Measurements from ENCODE around the gene GJA3.

GJA3 gene

DNA sequence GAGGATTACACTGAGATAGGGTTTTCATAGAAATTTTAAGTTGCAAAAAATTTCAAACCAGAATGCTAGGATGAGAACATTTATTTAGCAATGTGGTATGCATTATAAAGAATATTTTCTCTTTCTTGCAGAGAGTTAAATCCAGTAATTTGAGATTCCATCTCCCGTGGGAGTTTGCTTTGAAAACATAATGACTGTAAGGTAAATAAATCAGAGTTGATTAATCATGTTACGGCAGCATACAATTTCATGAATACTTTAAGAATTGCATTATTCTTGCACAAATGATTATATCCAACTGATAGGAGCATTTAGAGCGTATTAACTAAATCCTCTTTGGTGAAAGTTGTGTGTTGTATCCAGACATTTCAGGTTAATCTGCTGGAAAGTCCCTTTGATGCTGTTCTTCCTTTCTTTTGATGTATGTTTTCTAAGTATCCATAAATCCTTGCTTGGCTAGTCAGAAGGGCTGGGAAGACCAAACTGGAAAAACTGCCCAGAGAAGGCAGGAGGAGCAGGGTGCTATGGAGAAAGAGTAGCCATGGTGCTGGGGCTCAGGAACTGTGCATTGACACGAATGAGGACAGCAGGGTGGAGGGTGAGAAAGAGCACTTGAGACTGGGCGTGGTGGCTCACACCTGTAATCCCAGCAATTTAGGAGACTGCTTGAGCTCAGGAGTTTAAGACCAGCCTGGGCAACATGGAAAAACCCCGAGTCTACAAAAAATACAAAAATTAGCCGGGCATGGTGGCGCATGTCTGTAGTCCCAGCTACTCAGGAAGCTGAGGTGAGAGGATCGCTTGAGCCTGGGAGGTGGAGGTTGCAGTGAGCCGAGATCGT, 4.8 kb upstream of the GJA3 start:
- Histone ChIP-seq H2AFZ (ENCODE audit: low read depth) (no peak overlapping the region), H3K4me1 (ENCODE audit: low read depth, poor library complexity, severe bottlenecking) (no peaks in the 10 kb centered on the region), H3K27ac (no peak overlapping the region), H3K27me3 (ENCODE audit: insufficient read depth, low read depth) (no peaks in the 10 kb centered on the region), H4K20me1 (ENCODE audit: insufficient read depth) (no peaks in the 10 kb centered on the region), H3K9ac (no peak overlapping the region), H3K4me3 (IDR thresholded peaks at IDR 0.05; ENCODE audit: insufficient read depth, low read depth, low read length) (no peak overlapping the region), H3K79me2 (ENCODE audit: insufficient read depth, low read depth) (no peaks in the 10 kb centered on the region), H3K36me3 (ENCODE audit: insufficient read depth) (no peaks in the 10 kb centered on the region), H3K4me2 (no peak overlapping the region)
- no peak for TF ChIP-seq CTCF (conservative IDR thresholded peaks at IDR 0.05; ENCODE audit: low read depth, low read length)

GRCh38 chr13:20161951-20162300, 1.1 kb upstream of the GJA3 start:
- H3K9ac ChIP-seq, result no peak overlapping the region
- H3K27me3 ChIP-seq (ENCODE audit: insufficient read depth, low read depth), result no peaks in the 10 kb centered on the region; the same call in 1 of the 2 replicates
- H3K4me3 ChIP-seq (IDR thresholded peaks at IDR 0.05; ENCODE audit: insufficient read depth, low read depth, low read length), result no peak overlapping the region
- no peaks in the 10 kb centered on the region for H3K4me1 ChIP-seq (ENCODE audit: low read depth, poor library complexity, severe bottlenecking)
- no peaks in the 10 kb centered on the region for H3K79me2 ChIP-seq (ENCODE audit: insufficient read depth, low read depth)
- TF ChIP-seq CTCF (conservative IDR thresholded peaks at IDR 0.05; ENCODE audit: low read depth, low read length), result no peak
- H3K36me3 ChIP-seq (ENCODE audit: insufficient read depth), result no peaks in the 10 kb centered on the region
- no peaks in the 10 kb centered on the region for H4K20me1 ChIP-seq (ENCODE audit: insufficient read depth)
- no peak overlapping the region for H3K4me2 ChIP-seq
- no peak overlapping the region for H2AFZ ChIP-seq (ENCODE audit: low read depth)
- no peak overlapping the region for H3K27ac ChIP-seq

GRCh38 chr13:20161275-20161950, 561 bp upstream of the GJA3 start:
- Histone ChIP-seq H3K79me2 (ENCODE audit: insufficient read depth, low read depth) (no peaks in the 10 kb centered on the region), H3K9ac (no peak overlapping the region), H4K20me1 (ENCODE audit: insufficient read depth) (no peaks in the 10 kb centered on the region), H2AFZ (ENCODE audit: low read depth) (peak overlapping the region; percentile 94), H3K27me3 (ENCODE audit: insufficient read depth, low read depth) (no peaks in the 10 kb centered on the region; the same call in 1 of the 2 replicates), H3K4me3 (IDR thresholded peaks at IDR 0.05; ENCODE audit: insufficient read depth, low read depth, low read length) (no peak overlapping the region), H3K4me1 (ENCODE audit: low read depth, poor library complexity, severe bottlenecking) (no peaks in the 10 kb centered on the region), H3K27ac (no peak overlapping the region), H3K36me3 (ENCODE audit: insufficient read depth) (no peaks in the 10 kb centered on the region), H3K4me2 (no peak overlapping the region)
- TF ChIP-seq CTCF (conservative IDR thresholded peaks at IDR 0.05; ENCODE audit: low read depth, low read length), result no peak

DNA sequence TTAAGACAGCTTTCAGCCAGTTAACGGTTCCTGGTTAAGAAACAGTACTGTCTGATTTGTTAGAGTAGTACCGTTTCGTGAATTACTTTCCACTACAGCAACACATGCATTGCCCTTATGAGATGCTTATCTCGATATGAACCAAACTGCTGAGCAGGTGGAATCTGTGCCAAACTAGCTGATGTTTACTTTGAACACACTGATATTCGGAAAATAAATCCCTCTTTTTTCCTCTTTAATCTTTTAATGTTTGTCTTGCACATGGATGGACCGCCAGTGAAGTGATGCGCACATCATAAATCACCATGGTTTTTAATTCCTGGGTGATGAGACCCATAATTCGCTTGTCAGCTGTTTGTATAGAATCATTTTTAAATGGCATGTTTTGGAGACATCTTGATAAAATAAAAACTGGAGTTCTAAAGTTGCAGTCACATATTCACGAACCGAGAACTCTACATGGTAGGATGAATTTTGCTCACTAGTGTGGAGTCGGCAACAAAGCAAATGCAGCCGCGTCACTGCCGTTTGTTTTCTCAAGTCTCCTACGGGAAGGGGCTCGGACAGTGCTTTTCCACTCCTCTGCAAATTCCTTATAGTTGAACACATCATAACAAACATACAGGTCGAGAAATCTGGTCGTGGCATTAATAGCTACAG, 1.1 kb downstream of the GJA3 start:
- Histone ChIP-seq H3K9ac (no peak overlapping the region), H3K4me2 (peak overlapping the region; percentile 61), H3K27ac (no peak overlapping the region), H4K20me1 (ENCODE audit: insufficient read depth) (no peaks in the 10 kb centered on the region), H3K4me3 (IDR thresholded peaks at IDR 0.05; ENCODE audit: insufficient read depth, low read depth, low read length) (no peak overlapping the region), H3K27me3 (ENCODE audit: insufficient read depth, low read depth) (no peaks in the 10 kb centered on the region; the same call in 1 of the 2 replicates), H2AFZ (ENCODE audit: low read depth) (peak overlapping the region; percentile 94; the same call in 1 of the 2 replicates), H3K4me1 (ENCODE audit: low read depth, poor library complexity, severe bottlenecking) (no peaks in the 10 kb centered on the region), H3K36me3 (ENCODE audit: insufficient read depth) (no peaks in the 10 kb centered on the region), H3K79me2 (ENCODE audit: insufficient read depth, low read depth) (no peaks in the 10 kb centered on the region)
- TF ChIP-seq CTCF (conservative IDR thresholded peaks at IDR 0.05; ENCODE audit: low read depth, low read length), result no peak
